ENCODE measurements around the gene NKAIN2. TPM values are rescaled to one million over a fixed set of nuclear protein-coding genes. Genes with fewer than 3 reads are reported as not detected.

The NKAIN2 gene
- total RNA-seq, 1 experiment from 2014 or later: not detected

- no peak for DNase-seq (ENCODE audit: low read depth)
Measured at GRCh38 chr6:124872361-124873065, 1068.8 kb downstream of the NKAIN2 start.

GRCh38 chr6:124873066-124873410, 1069.4 kb downstream of the NKAIN2 start:
- no peak for DNase-seq (ENCODE audit: low read depth)

Other genes with a start within 250 kb of the NKAIN2 start
- not detected in 2 replicates for gene TRDN, start 166.9 kb upstream of the NKAIN2 start, total RNA-seq (2014; rRNA removed; shearing (Covaris generic))

Data from HT1080 (cell line).